Measurements from ENCODE around the gene CCDC122.

- TF ChIP-seq, protein P1, sequence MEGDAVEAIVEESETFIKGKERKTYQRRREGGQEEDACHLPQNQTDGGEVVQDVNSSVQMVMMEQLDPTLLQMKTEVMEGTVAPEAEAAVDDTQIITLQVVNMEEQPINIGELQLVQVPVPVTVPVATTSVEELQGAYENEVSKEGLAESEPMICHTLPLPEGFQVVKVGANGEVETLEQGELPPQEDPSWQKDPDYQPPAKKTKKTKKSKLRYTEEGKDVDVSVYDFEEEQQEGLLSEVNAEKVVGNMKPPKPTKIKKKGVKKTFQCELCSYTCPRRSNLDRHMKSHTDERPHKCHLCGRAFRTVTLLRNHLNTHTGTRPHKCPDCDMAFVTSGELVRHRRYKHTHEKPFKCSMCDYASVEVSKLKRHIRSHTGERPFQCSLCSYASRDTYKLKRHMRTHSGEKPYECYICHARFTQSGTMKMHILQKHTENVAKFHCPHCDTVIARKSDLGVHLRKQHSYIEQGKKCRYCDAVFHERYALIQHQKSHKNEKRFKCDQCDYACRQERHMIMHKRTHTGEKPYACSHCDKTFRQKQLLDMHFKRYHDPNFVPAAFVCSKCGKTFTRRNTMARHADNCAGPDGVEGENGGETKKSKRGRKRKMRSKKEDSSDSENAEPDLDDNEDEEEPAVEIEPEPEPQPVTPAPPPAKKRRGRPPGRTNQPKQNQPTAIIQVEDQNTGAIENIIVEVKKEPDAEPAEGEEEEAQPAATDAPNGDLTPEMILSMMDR (IDR thresholded peaks at IDR 0.05; ENCODE audit: low read depth, low read length), result no peak
- no peak for TF ChIP-seq EZH2phosphoT487 (IDR thresholded peaks at IDR 0.05; ENCODE audit: low read depth)
Measured at GRCh38 chr13:43883631-43884030, 4.1 kb upstream of the CCDC122 start.
